ENCODE data around the gene SLC29A1.

The SLC29A1 gene

DNA sequence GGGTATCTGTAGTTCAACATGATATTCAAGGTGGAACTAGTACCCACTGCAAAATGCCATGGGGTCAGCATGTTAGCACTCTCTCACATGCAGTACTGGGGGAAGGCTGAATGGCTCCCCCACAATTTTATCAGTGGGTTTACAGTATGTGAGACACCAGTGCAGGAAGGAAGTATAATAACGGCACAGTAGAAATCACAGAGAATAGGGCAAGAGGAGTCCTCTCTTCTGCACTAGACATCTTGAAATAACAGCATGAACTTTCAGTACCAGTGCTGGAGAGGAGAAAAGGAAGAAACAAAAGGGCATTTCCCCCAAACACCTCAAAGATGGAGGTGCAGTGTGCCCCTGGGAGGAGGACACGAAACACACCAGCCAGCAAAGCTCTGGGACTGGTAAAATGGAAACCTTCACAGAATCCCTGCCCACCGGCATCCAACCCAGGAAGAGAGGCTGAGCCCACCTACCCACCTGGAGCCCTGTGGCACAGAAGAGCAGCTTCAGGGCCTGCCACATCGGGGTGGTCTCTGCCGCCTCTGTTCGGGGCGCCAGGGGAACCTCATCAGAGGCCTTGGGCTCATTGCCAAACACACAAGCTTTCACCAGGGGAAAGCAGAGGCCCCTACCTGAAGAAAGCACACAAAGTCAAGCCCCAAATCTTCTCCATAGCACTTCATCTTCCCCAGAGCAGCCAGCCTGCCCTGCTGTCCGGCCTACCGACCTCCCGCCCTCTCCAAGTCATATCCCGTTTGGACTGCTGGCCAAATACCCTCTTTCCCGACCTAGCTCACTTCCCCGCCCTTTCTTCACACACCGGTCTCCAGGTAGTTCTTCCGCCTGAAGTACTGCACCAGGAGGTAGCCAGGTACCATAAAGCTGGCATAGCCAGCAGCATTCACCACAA is 32.7 kb downstream of the SLC29A1 start:
- H3K27ac Mint-ChIP-seq: peak overlapping the region; percentile 58 to 81 (median 72)
- H3K4me3 Mint-ChIP-seq: peak overlapping the region; percentile 85 to 90 (median 88)
- peaks cover 33% of the 10 kb centered on the region for H3K4me1 Mint-ChIP-seq
- TF ChIP-seq, protein P1, sequence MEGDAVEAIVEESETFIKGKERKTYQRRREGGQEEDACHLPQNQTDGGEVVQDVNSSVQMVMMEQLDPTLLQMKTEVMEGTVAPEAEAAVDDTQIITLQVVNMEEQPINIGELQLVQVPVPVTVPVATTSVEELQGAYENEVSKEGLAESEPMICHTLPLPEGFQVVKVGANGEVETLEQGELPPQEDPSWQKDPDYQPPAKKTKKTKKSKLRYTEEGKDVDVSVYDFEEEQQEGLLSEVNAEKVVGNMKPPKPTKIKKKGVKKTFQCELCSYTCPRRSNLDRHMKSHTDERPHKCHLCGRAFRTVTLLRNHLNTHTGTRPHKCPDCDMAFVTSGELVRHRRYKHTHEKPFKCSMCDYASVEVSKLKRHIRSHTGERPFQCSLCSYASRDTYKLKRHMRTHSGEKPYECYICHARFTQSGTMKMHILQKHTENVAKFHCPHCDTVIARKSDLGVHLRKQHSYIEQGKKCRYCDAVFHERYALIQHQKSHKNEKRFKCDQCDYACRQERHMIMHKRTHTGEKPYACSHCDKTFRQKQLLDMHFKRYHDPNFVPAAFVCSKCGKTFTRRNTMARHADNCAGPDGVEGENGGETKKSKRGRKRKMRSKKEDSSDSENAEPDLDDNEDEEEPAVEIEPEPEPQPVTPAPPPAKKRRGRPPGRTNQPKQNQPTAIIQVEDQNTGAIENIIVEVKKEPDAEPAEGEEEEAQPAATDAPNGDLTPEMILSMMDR (IDR thresholded peaks at IDR 0.05; ENCODE audit: unreplicated experiment in 3 of 3): no peak
- H3K36me3 Mint-ChIP-seq (ENCODE audit: low read depth): peaks cover 46% of the 10 kb centered on the region
- no peaks in the 10 kb centered on the region for H3K9me3 Mint-ChIP-seq
- H3K27me3 Mint-ChIP-seq (ENCODE audit: low read depth): no peaks in the 10 kb centered on the region

DNA sequence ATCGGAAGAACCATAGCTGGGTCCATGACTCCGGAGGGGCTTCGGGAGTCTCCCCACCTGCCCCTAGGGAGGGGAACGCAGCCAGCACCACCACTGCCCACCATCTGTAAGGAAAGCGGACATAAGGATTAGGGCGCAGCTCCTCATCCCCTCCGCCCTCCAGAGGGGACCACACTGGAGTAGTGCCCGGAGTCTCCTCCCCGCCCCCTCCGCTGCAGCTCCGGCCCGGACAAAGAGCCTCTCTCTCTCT is 33.3 kb downstream of the SLC29A1 start:
- TF ChIP-seq, protein P1 (IDR thresholded peaks at IDR 0.05; ENCODE audit: unreplicated experiment in 3 of 3): no peak
- H3K9me3 Mint-ChIP-seq: no peaks in the 10 kb centered on the region
- peak overlapping the region; percentile 58 to 67 (median 67) for H3K27ac Mint-ChIP-seq
- peaks cover 42% of the 10 kb centered on the region for H3K36me3 Mint-ChIP-seq (ENCODE audit: low read depth)
- H3K4me1 Mint-ChIP-seq: peaks cover 31% of the 10 kb centered on the region
- no peaks in the 10 kb centered on the region for H3K27me3 Mint-ChIP-seq (ENCODE audit: low read depth)
- H3K4me3 Mint-ChIP-seq: peak overlapping the region; percentile 85 to 90 (median 88)

DNA sequence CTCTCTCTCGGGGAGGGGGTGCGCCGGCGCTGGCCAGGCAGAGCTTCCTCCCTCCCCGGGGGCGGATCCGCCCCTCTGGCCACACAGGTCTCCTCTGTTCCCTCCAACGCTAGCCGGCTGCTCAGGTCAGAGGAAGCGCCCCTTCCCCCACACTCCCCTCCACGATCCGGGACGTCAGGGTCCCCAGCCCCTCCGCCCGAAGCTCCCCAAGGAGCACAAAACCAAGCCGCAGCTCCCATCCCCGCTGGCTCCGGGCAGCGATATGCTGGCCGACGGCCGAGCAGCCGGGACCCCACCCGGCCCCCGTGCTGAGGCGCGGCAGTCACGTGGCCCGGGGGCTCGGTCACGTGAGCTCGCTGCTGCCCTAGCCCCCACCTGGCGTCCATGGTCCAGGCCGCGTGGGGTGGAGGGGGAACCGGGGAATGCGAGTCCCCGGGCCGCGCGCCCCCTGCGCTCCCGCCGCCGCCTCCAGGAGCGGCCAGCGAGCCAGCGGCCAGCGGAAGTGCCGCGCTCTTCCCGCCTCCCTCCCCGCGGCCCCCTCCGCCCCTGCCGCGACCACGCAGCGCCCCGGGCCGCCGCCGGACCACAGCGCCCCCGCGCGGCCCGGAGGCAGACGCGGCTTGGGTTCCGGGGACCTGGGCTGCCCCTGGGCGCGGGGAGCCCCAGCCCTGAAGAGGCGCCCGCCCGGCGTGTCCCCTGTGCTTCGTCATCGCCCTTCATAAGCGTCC is 33.8 kb downstream of the SLC29A1 start, which contains the start of gene SLC35B2:
Gene SLC35B2, minus strand, starts transcription at position 504 of the 728 bp plus-strand sequence. Its CDS starts 118 bp downstream, at position 386.
- Mint-ChIP-seq H3K4me1 (peaks cover 28% of the 10 kb centered on the region), H3K27me3 (ENCODE audit: low read depth) (no peaks in the 10 kb centered on the region), H3K9me3 (no peaks in the 10 kb centered on the region), H3K4me3 (peak within 1 kb of the TSS; percentile 90 to 93 (median 90)), H3K36me3 (ENCODE audit: low read depth) (peaks cover 37% of the 10 kb centered on the region), H3K27ac (peak within 1 kb of the TSS; percentile 84 to 93 (median 91))
- TF ChIP-seq, protein P1 (IDR thresholded peaks at IDR 0.05; ENCODE audit: unreplicated experiment in 3 of 3): peak; percentile 68 to 87 (median 78)

DNA sequence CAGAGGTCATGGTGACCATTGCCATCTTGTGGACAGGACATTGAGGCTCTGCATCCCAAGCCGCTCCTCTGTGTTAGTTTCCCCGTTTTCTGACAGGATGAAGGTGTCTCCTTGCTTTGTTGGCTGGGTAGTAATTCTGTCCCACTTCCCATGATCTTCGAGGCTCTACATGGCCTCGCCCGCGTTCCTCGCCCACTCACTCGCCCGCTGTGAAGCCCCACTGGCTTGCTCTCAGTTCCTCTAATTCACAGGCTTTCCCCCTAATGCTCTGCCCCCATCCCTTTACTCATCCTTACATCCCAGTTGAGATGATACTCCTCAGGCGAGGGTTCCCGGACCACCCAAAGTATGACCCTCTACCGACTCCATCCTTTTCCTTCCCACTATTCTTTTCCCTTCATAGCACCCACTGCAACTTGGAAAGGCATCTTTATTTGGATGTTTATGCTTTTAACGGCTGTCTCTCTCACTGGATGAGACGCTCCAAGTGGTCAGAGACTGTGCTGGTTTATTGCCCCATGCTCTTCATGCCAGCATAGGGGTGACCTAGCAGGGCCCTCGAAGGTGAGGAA is 34.4 kb downstream of the SLC29A1 start:
- peaks cover 30% of the 10 kb centered on the region for H3K36me3 Mint-ChIP-seq (ENCODE audit: low read depth)
- TF ChIP-seq, protein P1 (IDR thresholded peaks at IDR 0.05; ENCODE audit: unreplicated experiment in 3 of 3): peak in 1 of 3 experiments; percentile 18
- peaks cover 35% of the 10 kb centered on the region for H3K4me1 Mint-ChIP-seq
- H3K27me3 Mint-ChIP-seq (ENCODE audit: low read depth): no peaks in the 10 kb centered on the region
- H3K4me3 Mint-ChIP-seq: peak overlapping the region; percentile 87 to 93 (median 90)
- H3K9me3 Mint-ChIP-seq: no peaks in the 10 kb centered on the region
- peak overlapping the region; percentile 84 to 93 (median 91) for H3K27ac Mint-ChIP-seq

DNA sequence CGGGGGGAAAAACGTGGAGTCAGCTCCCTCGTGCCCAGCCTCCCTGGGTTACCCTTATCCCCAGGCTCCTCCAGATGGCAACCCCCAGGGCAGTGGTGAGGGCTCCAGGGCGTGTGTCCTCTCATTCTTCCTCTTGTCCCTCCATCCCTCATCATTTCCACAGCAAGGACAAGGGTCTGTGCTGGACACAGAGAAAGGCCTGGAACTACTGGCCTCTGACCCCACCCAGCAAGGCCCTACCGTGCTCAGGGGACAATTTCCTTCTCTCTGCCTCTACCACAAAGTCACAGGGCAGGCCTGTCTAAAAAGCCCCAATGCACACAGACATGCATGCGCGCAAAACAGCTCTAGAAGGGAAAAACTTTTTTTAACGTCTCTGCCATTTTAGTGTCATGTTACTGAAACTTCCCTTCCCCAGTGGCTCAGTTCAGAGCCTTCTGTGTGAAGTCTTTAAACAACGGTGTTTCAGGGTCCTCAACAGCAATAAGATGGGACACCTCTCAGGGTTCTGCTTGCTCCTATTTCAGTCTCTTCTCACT is 35.0 kb downstream of the SLC29A1 start:
- H3K9me3 Mint-ChIP-seq: no peaks in the 10 kb centered on the region

More for the DNA sequence above, 35.0 kb downstream of the SLC29A1 start:
- TF ChIP-seq, protein P1 (IDR thresholded peaks at IDR 0.05; ENCODE audit: unreplicated experiment in 3 of 3): no peak
- Mint-ChIP-seq H3K36me3 (ENCODE audit: low read depth) (peaks cover 25% of the 10 kb centered on the region), H3K4me3 (peak overlapping the region; percentile 87 to 93 (median 90)), H3K27ac (peak overlapping the region; percentile 84 to 93 (median 91)), H3K27me3 (ENCODE audit: low read depth) (no peaks in the 10 kb centered on the region), H3K4me1 (peaks cover 40% of the 10 kb centered on the region)

All from nephron (organoid).